Activated CD8-positive, alpha-beta memory T cell treated with anti-CD3 and anti-CD28 coated beads for 4 hours (primary cell): Measurements from ENCODE around the gene PHAF1.

Experiments
- DNase-seq, 2 donors: peaks; one replicate each; pipeline ENCODE4 v3.0.0-alpha.2; 2020; ENCODE audit warnings: low read depth in 2 of 2

PHAF1 gene

DNA sequence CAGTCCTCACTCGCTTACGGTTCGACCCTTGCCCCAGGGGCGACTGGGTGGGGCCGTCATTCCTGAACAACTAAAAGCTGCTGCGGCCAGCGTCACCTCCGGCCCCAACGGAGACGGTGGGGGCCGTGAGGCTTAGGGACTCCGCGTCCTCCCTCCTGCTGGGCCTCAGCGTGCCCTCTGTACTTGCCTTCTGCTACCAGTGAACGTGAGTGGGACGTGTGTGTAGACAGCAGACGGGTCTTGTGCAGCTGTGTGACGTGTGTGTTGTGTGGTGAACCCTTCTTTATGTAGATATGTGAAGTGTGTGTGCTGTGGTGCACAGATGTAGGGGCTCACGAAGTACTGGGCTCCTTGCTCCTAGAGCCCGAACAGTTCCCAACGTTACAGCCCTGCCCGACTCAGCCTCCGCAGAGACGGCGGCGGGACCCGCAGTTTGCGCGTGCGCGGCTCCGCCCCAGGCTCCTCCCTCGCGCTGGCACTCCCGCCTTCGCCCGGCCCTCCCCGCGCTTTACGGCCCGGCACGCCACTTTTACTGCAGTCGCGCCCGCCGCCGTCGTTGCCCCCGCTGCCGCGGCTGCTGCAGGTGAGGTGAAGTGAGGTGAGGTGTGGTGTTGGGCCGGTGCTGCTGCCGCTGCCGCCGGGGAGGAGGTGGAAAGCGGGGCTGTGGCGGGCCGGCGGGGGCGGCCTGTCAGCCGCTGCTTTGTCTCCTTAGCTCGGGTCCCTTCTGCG is at the start of gene PHAF1:
Gene PHAF1, plus strand, starts transcription at position 535 of the 729 bp plus-strand sequence. CDS start 235 bp downstream, outside the sequence.
- peak; percentile 91 for DNase-seq

DNA sequence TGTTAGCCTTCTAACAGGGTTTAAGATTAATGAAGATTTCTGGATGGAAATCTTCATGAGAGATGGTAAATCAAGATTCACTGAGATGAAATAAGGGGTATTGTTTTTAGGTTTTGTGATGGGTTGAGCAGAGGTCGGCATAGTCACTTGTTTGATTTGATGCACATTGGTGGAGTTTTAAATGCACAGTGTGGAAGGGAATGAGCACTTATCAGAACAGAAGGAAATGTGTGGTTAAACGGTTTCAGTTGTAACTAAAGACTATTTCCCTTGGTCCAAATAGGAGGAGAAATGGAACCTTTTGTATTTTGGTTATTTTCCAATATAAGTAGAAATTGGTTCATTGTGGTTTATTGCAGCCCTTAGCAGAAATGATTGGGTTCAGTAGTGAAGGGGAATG is 46.7 kb upstream of the PHAF1 start:
- no peak for DNase-seq

DNA sequence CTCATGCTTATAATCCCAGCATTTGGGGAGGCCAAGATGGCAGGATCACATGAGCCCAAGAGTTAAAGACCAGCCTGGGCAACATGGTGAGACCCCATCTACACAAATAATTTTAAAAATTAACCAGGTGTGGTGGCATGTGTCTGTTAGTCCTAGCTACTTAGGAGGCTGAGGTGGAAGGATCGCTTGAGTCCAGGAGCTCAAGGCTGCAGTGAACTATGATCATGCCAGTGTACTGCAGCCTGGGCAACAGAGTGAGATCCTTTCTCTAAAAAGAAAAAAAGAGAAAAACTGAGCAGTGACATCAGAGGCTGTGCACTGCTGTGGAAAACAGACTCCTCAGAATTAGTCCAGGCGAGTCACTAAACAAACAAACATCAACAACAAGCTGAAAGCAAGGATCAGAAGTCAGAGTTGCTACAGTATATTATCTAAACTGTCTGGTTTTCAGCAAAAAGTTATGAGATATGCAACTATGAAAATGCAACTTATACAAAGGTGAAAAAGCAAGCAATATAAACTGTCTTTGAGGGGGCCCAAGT is 41.5 kb upstream of the PHAF1 start:
- DNase-seq, result no peak

DNA sequence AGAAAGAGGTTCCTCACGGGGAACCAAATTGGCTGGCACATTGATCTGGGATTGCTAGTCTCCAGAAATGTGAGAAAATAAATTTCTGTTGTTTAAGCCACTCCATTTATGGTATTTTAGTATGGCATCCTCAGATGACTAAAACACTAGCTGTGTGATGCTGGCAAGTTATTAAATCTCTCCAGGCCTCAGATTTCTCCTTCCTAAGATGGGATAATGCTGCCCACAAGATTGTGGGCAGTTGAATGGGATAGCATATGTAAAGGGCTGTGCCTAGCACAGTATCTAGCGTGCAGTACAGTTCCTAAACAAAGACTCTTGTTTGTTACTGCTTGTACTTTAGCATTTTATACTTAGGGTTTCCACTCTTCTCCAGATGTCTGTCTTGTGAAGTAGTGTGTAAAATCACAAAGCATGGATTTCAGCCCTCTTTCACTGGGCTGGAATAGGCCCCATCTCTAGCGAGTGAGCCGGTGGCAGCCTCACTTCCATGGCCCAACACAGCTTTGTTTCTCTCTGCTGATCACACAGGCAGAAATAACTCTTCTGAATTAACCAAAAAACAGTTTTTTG is 38.2 kb upstream of the PHAF1 start:
- no peak for DNase-seq

DNA sequence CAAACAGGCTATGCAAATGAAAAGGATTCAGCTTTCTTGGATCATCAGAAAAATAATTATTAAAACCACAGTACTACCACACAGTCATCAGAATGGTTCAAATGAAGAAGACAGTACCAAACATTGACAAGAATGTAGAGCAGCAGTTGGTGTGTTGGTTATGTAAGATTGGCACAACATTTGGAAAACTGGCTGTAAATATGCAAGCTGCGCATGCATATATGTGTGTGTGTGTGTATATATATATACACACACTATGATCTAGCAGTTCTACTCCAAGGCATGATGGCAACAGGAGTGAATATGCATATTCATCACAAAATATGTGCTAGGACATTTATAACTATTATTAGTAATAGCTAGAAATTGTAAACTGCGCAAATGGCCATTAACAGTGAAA is 34.4 kb upstream of the PHAF1 start:
- no peak for DNase-seq

DNA sequence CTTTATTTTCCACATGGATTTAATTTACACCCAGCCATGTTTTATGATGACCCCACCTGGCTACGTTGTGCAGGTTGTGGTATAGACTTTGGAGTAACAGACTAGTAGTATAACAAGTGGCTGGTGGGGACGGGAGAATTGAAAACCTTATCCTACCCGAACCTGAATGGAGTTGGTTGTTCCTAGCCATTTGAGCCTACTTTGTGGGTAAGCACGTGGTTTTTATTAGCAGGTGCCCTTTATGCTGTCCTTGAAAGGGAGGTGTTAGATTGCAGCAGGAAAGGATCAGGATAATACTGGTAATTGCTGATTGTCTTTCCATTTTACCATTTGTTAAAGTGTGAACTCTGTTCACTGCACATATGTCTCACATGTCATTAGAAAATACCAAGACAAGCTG is 31.9 kb upstream of the PHAF1 start:
- no peak for DNase-seq

DNA sequence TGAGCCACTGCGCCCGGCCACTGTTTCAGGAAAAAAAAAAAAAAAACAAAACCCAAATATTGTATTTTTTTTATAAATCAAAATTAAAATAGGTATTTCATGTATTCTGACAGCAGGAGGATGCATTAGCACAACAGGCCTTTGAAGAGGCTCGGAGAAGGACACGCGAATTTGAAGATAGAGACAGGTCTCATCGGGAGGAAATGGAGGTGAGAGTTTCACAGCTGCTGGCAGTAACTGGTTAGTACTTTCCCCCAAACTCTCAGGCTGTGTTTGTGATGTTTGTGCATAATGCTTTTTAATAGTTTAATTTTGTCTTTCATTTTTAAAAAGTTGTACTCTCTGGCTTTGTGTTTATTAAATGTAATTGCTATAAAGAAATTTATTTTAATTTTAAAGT is 27.6 kb upstream of the PHAF1 start:
- no peak for DNase-seq

DNA sequence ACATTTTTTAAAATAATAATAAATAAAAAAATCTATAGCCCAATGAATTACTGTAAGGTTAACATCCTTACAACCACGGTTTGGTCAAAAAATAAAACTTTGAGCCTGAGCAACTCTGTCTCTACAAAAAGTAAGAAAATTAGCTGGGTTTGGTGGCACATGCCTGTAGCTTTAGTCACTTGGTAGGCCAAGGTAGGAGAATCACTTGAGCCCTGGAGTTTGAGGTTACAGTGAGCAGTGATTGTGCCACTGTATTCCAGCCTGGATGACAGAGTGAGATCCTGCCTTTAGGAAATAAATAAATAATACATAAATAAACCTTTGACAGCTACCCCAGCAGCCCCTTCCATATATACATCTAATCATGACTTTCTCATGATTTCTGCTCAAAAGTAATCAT is 26.9 kb upstream of the PHAF1 start:
- no peak for DNase-seq

DNA sequence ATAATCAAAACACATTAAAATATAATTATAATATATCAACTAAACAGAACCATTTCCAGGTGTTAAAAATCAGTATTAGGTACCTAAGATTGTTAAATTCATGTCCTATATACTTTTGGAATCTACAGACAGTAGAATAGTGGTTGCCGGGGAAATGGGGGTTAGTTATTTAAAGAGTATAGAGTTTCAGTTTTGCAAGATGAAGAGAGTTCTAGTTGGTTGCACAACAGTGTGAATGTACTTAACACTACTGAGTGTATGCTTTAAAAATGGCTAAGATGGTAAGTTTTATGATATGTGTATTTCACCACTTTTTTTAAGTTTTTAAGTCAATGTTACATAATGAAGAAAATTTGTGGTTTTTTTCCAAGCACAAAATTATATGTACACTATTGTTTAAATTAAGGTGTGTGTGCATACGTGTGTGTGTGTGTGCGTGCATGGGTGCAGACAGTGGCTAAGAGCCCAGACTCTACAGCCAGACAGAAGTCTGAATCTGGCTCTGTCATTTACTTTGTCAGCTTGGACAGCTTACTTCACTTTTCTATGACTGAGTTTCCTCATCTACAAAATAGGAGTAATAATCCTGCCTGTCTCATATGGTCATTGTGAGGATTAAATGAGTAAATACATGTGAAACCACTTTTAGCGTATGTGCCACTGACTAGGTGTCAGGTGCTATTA is 25.3 kb upstream of the PHAF1 start:
- no peak for DNase-seq

DNA sequence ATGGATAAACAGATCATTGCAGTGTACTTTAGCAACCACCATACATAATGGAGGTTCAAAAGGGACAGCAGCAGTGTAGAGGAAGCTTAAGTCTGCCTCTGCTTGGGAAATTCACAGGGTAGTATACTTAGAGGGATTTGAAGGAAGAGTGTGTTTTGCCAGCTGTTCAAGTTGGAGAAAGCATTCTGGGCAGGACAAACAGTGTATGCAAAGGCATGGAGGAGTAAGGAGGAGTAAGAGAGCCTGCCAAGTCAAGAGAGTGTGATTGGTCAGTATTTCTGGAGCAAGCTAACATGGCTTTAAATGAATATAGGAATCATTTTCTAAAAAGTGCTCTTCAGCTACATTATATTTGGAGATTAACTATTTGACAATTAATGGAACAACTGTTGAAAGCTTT is 22.9 kb upstream of the PHAF1 start:
- no peak for DNase-seq

DNA sequence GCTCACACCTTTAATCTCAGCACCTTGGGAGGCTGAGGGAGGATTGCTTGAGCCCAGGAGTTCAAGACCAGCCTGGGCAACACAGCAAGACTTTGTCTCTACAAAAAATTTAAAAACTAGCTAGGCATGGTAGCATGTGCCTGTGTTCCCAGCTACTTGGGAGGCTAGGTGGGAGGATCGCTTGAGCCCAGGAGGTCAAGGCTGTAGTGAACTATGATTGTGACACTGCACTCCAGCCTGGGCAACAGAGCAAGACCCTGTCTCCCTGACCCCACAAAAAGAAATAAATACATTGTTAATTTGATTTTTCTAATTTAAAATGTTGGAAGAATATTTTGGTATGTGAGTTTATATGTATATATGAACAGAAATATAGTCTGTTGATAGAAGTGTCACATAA is 22.4 kb upstream of the PHAF1 start:
- no peak for DNase-seq

DNA sequence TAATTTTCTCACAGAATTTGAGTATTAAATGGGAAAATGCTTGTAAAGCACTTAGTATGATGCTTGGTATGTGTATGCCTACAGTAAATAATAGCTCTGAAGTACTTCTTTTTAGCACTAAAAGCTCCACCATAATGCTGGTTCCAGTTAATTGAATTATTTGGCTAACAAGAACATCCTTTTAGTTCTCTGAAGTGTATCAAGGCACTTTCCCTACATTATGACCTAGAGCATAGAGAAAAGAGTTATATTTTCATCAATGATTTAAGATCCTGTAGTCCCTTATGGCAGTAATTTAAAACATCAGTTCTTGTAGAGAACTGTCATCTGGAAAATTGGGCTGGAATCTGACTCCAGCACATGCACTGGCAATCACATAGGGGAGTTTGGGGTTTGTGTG is 21.9 kb upstream of the PHAF1 start:
- DNase-seq, result no peak

DNA sequence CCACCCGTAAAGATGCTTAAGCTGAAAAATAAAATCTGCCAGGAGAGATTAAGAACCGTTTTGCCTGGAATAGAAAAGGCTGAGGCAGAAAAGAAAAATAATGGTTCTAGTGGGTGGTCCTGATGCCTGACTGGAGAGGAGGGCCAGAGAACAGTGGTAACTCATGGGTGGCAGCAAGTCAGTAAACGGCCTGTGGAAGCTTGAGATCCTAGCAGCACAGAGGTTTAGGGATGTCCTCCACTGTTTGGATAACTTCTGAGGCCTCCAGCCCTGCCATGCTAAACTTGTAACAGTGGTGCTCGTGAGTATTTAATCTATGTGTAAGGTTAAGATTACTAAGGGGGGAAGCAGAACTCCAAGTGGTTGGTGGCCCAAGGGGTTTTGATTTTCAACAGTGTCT is 21.2 kb upstream of the PHAF1 start:
- no peak for DNase-seq

DNA sequence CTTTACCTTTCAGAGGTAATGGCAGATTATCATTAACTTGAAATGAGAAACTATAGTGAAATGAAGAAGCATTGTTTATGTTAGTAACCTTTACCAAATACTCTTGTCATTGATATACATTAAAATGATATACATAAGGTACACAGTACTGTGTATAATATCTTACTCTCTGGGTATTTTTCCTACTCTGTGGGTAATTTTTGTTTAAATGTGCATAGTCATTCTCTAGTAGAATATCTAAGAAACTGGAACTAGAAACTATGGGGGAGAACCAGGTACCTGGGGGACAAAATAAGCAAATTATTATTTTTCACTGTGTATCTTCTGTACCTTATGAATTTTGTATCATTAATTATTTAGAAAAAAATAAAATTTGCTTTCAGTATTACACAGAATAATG is 20.6 kb upstream of the PHAF1 start:
- no peak for DNase-seq

DNA sequence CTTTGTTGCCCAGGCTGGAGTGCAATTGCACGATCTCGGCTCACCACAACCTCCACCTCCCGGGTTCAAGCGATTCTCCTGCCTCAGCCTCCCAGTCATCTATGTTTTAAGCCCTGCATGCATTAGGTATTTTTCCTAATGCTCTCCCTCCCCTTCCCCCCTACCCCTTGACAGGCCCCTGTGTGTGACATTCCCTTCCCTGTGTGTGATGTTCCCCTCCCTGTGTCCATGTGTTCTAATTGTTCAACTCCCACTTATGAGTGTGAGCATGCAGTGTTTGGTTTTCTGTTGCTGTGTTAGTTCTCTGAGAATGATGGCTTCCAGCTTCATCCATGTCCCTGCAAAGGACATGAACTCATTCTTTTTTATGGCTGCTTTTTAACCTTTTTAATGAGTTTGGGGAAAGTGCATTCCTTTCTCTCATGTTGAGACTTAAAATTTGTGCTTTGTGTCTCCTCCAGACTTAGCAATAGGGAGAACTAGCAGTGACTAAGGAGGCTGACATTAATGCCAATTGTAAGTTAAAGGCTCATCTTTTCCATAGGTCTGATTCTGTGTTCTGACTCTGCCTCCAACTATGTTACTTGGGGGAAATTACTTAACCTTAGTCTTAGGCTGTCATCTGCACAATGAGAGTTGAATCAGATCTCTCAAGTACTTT is 17.7 kb upstream of the PHAF1 start:
- DNase-seq, result no peak

DNA sequence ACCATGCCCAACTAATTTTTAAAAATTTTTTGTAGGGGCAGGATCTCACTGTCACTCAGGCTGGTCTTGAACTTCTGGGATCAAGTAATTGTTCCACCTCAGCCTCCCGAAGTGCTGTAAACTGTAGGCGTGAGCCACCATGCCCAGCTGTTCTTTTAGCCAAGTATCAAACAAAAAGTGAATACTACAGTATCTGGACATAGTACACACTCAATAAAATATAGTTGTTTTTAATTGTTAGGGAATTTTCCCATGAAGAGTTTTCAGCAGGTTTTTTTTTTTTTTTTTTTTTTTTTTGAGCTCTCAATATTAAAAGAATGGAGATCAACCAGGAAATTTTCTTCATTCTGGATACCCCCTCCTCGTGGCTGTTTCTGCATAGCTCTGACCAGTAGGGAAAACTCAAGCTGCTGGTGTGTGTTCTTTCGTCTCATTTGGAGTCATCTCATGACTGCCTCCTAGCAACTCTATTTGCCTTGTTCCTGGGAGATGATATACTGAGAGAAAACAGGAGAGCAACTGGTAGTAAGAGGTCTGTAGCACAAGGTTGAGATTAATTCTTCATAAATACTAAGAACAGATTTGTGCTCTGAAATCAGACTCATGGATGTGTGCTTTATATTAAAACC is 16.5 kb upstream of the PHAF1 start:
- DNase-seq, result no peak

DNA sequence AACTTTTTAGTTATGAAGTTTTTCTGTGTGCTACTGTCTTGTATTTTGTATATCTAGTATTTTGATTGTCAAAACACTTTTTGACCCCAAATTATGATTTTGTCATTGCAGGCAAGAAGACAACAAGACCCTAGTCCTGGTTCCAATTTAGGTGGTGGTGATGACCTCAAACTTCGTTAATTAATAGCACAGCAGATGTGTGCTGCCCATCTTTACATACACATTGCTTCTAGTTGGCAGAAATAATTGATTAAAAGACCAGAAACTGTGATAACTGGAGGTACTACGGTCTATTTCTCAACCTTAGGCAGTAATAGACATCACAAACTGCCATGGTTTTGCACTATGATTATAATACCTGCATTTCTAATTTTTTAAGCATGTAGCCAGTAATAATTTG is 11.1 kb upstream of the PHAF1 start:
- DNase-seq, result no peak

DNA sequence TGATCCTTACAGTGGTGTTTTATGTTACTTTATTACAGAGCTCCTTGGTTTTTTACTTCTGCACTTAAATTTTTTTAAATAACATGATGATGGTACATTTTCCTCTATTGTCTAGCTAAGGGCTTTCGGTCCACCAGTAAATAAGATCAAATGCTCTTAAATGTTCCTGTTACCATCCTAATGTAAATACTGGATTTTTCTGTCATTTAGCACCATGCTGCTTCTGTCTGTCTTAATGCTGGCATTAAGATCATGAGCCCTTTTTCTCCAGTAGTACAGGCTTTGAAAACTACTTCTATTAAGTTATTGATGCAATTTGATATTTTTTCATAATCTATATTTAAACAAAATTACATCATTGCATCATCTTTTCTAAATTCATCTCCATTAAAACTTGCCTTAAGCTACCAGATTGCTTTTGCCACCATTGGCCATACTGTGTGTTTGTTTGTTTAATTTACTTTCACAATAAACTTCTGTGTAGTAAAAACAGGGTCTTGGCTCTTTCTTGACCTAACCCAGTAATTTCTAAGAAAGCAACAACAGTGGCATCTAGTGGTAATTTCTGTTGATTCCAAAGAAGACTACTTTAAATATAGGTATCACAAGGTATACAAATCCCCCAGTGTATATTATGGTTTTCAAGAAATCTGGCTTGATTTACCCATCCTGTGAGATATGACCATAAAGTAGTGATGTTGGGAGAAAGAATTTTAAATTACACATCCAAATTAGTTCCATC is 9.0 kb upstream of the PHAF1 start:
- DNase-seq, result no peak

DNA sequence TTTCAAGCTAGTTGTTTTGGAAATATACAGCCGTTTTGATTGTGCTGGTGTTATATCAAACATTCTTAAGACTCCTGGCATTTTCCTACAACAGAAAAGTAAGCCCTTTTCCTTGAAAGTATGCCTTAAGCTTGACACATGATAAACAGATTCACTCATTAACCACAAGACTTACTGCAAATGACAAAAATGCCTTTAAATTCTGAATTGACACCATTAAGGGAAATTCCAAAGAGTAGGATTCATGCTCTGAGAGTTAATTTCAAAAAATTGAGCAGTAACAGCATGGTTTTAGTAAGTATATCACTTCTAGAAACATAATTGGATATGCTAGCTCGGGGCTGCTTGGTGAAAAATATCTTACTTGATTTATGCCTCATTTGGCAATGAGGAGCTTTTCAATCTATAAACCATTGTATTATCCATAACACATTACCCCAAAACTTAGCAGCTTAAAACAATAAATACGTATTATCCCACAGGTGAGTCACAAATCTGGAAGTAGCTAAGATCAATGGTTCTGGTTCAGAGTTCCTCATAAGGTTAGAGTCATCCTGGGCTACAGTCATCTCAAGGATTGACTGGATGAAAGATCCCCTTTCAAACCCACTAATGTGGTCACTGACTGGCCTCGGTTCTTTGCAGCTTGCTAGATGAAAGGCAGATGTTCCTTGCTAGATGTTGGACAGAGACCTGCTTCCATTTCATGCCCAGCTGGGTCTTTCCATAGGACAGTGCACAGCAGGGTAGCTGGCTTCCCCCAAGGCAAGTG is 8.2 kb upstream of the PHAF1 start:
- DNase-seq, result no peak

DNA sequence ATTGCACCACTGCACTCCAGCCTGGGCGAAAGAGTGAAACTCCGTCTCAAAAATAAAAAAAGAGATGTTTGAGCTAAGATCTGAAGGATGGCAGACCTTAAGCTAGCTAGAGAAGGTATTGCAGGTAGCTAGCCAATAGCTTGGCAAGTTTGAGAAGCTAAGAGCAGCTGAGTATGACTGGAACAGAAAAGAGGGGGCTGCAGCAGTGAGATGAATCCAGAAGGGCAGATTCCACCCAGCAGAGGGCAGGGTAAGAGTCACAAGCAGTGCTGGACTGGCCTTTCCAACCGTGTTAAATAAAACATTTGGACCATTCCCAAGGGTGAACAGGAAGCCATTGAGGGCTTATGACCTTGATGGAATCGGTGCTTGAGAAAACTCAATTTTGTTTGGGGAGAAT is 5.7 kb upstream of the PHAF1 start:
- DNase-seq, result no peak

DNA sequence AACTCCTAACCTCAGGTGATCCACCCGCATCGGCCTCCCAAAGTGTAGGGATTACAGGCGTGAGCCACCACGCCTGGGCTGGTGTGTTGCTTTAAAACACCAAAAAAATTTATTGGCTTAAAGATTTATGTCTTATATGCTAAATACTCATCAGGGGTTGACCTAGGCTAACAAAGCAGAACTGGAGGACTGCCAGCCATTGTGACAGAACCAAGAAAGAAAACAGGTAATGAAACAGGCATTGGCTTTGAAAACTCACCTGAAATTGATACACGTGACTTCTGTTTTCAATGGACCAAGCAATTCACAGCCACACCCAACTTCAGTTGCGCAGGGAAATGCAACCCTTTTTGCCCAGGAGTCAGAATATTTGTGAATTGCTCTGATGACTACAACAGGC is 4.9 kb upstream of the PHAF1 start:
- DNase-seq, result no peak
